ENCODE measurements around the gene KANSL1.

DNA sequence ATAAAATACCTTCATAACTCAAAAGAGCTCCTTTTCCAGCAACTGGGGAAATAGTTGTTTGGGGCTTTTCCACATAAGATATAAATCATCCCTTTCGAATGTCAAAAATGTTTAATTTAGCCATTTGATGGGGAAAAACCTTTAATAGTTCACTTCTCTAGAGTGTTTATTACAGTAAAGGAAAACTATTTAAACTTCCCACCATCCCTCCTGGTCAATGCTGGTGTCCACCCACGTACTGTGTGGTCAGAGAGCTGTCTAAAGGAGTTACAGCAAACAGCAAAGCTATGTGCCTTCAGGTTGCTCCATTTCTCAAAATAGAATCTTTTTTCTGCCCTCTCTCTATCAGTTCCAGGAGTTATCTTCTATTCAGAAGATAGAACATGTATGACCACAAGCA, 33.5 kb downstream of the KANSL1 start:
- TF ChIP-seq EZH2 (IDR thresholded peaks at IDR 0.05; ENCODE audit: borderline replicate concordance, insufficient read depth, low read length, poor library complexity, severe bottlenecking): no peak
- TF ChIP-seq, protein P1, sequence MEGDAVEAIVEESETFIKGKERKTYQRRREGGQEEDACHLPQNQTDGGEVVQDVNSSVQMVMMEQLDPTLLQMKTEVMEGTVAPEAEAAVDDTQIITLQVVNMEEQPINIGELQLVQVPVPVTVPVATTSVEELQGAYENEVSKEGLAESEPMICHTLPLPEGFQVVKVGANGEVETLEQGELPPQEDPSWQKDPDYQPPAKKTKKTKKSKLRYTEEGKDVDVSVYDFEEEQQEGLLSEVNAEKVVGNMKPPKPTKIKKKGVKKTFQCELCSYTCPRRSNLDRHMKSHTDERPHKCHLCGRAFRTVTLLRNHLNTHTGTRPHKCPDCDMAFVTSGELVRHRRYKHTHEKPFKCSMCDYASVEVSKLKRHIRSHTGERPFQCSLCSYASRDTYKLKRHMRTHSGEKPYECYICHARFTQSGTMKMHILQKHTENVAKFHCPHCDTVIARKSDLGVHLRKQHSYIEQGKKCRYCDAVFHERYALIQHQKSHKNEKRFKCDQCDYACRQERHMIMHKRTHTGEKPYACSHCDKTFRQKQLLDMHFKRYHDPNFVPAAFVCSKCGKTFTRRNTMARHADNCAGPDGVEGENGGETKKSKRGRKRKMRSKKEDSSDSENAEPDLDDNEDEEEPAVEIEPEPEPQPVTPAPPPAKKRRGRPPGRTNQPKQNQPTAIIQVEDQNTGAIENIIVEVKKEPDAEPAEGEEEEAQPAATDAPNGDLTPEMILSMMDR (IDR thresholded peaks at IDR 0.05; ENCODE audit: poor library complexity, severe bottlenecking): no peak
- TF ChIP-seq EP300 (conservative IDR thresholded peaks at IDR 0.05; ENCODE audit: poor library complexity, severe bottlenecking): no peak
- TF ChIP-seq POLR2AphosphoS5 (IDR thresholded peaks at IDR 0.05): no peak
